ENCODE data around the gene ITGA2. TPM values are rescaled to one million over a fixed set of nuclear protein-coding genes. Genes with fewer than 3 reads are reported as not detected.
"Not testable (repeated sequence)": the region's sequence is repeated elsewhere in the genome, so short reads cannot be mapped to it uniquely, and the experiment has no call there.

The ITGA2 gene
- polyA plus RNA-seq, 1 experiment: 71.9 TPM

GRCh38 chr5:53110156-53110555, 121.0 kb downstream of the ITGA2 start:
- no peak for TF ChIP-seq CTCF (IDR thresholded peaks at IDR 0.05; ENCODE audit: low read depth, low read length)
- peak overlapping the region; percentile 89 for H3K4me3 ChIP-seq (ENCODE audit: low read depth, low read length)
- ChIA-PET POLR2A (no interaction called here), CTCF (interaction anchor here (1.0 to 2.4 kb wide), 3 partner anchors 161 to 1134 kb away, joined by 3 to 9 read pairs (median 5); no protein-coding TSS in a partner anchor)
- no peak for DNase-seq (ENCODE audit: low read depth, low spot score)
- no peaks in the 10 kb centered on the region for H3K27me3 ChIP-seq (ENCODE audit: control insufficient read depth, insufficient read depth, low read length)
- H3K9me3 ChIP-seq (ENCODE audit: control insufficient read depth, insufficient read depth, low read length): no peaks in the 10 kb centered on the region; the same call in 1 of the 2 replicates
- H3K27ac ChIP-seq (ENCODE audit: low read depth, low read length): no peak overlapping the region

- no peak for DNase-seq (ENCODE audit: low read depth, low spot score)
- Histone ChIP-seq H3K27ac (ENCODE audit: low read depth, low read length) (no peak overlapping the region), H3K9me3 (ENCODE audit: control insufficient read depth, insufficient read depth, low read length) (no peaks in the 10 kb centered on the region; the same call in 1 of the 2 replicates), H3K4me3 (ENCODE audit: low read depth, low read length) (no peak overlapping the region), H3K27me3 (ENCODE audit: control insufficient read depth, insufficient read depth, low read length) (no peaks in the 10 kb centered on the region)
- ChIA-PET CTCF (interaction anchor here (2.4 kb wide), 1 partner anchor 162 kb away, joined by 9 read pairs; no protein-coding TSS in a partner anchor), POLR2A (no interaction called here)
- no peak for TF ChIP-seq CTCF (IDR thresholded peaks at IDR 0.05; ENCODE audit: low read depth, low read length)
Measured at GRCh38 chr5:53111139-53111538, 122.0 kb downstream of the ITGA2 start.

- H3K9me3 ChIP-seq (ENCODE audit: control insufficient read depth, insufficient read depth, low read length); H3K27ac ChIP-seq (ENCODE audit: low read depth, low read length); DNase-seq (ENCODE audit: low read depth, low spot score); H3K4me3 ChIP-seq (ENCODE audit: low read depth, low read length); POLR2A ChIA-PET; H3K27me3 ChIP-seq (ENCODE audit: control insufficient read depth, insufficient read depth, low read length): not testable (repeated sequence)
- CTCF ChIA-PET: interaction anchor here (1.2 kb wide), 1 partner anchor 164 kb away, joined by 6 read pairs; no protein-coding TSS in a partner anchor
Measured at GRCh38 chr5:53112307-53112706, 123.2 kb downstream of the ITGA2 start.

- H3K27ac ChIP-seq (ENCODE audit: low read depth, low read length): no peak overlapping the region
- H3K9me3 ChIP-seq (ENCODE audit: control insufficient read depth, insufficient read depth, low read length): no peaks in the 10 kb centered on the region; the same call in 1 of the 2 replicates
- no peaks in the 10 kb centered on the region for H3K27me3 ChIP-seq (ENCODE audit: control insufficient read depth, insufficient read depth, low read length)
- TF ChIP-seq CTCF (IDR thresholded peaks at IDR 0.05; ENCODE audit: low read depth, low read length): no peak
- DNase-seq (ENCODE audit: low read depth, low spot score): no peak
- H3K4me3 ChIP-seq (ENCODE audit: low read depth, low read length): no peak overlapping the region
- ChIA-PET CTCF (interaction anchor here (0.6 to 1.2 kb wide), 3 partner anchors 15 to 291 kb away, joined by 3 to 6 read pairs (median 4); no protein-coding TSS in a partner anchor), POLR2A (no interaction called here)
Measured at GRCh38 chr5:53112909-53113308, 123.8 kb downstream of the ITGA2 start.

GRCh38 chr5:53113947-53114346, 124.8 kb downstream of the ITGA2 start:
- H3K27ac ChIP-seq (ENCODE audit: low read depth, low read length): no peak overlapping the region
- no peaks in the 10 kb centered on the region; the same call in 1 of the 2 replicates for H3K9me3 ChIP-seq (ENCODE audit: control insufficient read depth, insufficient read depth, low read length)
- ChIA-PET CTCF (no interaction called here), POLR2A (no interaction called here)
- TF ChIP-seq CTCF (IDR thresholded peaks at IDR 0.05; ENCODE audit: low read depth, low read length): no peak
- H3K4me3 ChIP-seq (ENCODE audit: low read depth, low read length): no peak overlapping the region
- DNase-seq (ENCODE audit: low read depth, low spot score): no peak
- no peaks in the 10 kb centered on the region for H3K27me3 ChIP-seq (ENCODE audit: control insufficient read depth, insufficient read depth, low read length)

Data from AG04450 (cell line).